HG02885 (cell line): ENCODE data around the gene TNS2.

Source experiments
- ATAC-seq: cut with Tn5 transposase; IDR thresholded peaks from one replicate; pipeline ENCODE4 v1.9.1; 2021; ENCODE audit warnings: mild to moderate bottlenecking; ENCODE audit not compliant: unreplicated experiment, poor library complexity

The TNS2 gene

GRCh38 chr12:53067074-53067992 is 17.5 kb downstream of the TNS2 start:
- no peak for ATAC-seq

GRCh38 chr12:53067993-53068770 is 18.3 kb downstream of the TNS2 start:
- no peak for ATAC-seq

- ATAC-seq, result no peak
Measured at GRCh38 chr12:53068811-53069585, 19.1 kb downstream of the TNS2 start.

GRCh38 chr12:53069621-53070410 is 20.0 kb downstream of the TNS2 start:
- ATAC-seq, result no peak

- ATAC-seq, result no peak
Measured at GRCh38 chr12:53070877-53071492, 21.1 kb downstream of the TNS2 start.

GRCh38 chr12:53071591-53072551 is 22.0 kb downstream of the TNS2 start:
- ATAC-seq, result no peak

- ATAC-seq, result no peak
Measured at GRCh38 chr12:53073881-53074280, 24.0 kb downstream of the TNS2 start.

- ATAC-seq, result no peak
Measured at GRCh38 chr12:53074283-53074998, 24.6 kb downstream of the TNS2 start.

GRCh38 chr12:53074999-53075370 is 25.1 kb downstream of the TNS2 start:
- ATAC-seq, result no peak

GRCh38 chr12:53076461-53076860 is 26.6 kb downstream of the TNS2 start:
- no peak for ATAC-seq

GRCh38 chr12:53077030-53077429 is 27.2 kb downstream of the TNS2 start:
- ATAC-seq, result no peak

- no peak for ATAC-seq
Measured at GRCh38 chr12:53078425-53079225, 28.8 kb downstream of the TNS2 start.

- ATAC-seq, result peak; percentile 99
Measured at GRCh38 chr12:53079226-53080117, 29.6 kb downstream of the TNS2 start, which contains the start of gene SPRYD3. SPRYD3 (minus strand) TSS chr12:53079390; CDS start chr12:53079333, 57 bp downstream.

GRCh38 chr12:53082637-53083175 is 32.8 kb downstream of the TNS2 start:
- no peak for ATAC-seq

GRCh38 chr12:53086361-53086760 is 36.5 kb downstream of the TNS2 start:
- ATAC-seq, result no peak

- ATAC-seq, result no peak
Measured at GRCh38 chr12:53090105-53090504, 40.2 kb downstream of the TNS2 start.
